ENCODE results near the gene P2RX4.
"Not testable (repeated sequence)": the region's sequence is repeated elsewhere in the genome, so short reads cannot be mapped to it uniquely, and the experiment has no call there.

Gene P2RX4

GRCh38 chr12:121189131-121189530 lies 20.8 kb upstream of the P2RX4 start:
- DNase-seq, result no peak

GRCh38 chr12:121189619-121190155 lies 20.2 kb upstream of the P2RX4 start:
- DNase-seq, result no peak

GRCh38 chr12:121190523-121191031 lies 19.4 kb upstream of the P2RX4 start:
- no peak for DNase-seq

GRCh38 chr12:121191151-121191550 lies 18.8 kb upstream of the P2RX4 start:
- DNase-seq, result no peak

- DNase-seq, result no peak
These were observed 13.0 kb upstream of the P2RX4 start for GRCh38 chr12:121196902-121197301.

GRCh38 chr12:121198949-121199348 lies 11.0 kb upstream of the P2RX4 start:
- no peak for DNase-seq

GRCh38 chr12:121201140-121201539 lies 8.8 kb upstream of the P2RX4 start:
- DNase-seq, result not testable (repeated sequence)

- DNase-seq, result no peak
These were observed 7.2 kb upstream of the P2RX4 start for GRCh38 chr12:121202407-121203355.

GRCh38 chr12:121203482-121203881 lies 6.4 kb upstream of the P2RX4 start:
- no peak for DNase-seq

GRCh38 chr12:121205491-121205890 lies 4.4 kb upstream of the P2RX4 start:
- no peak for DNase-seq

GRCh38 chr12:121208571-121208970 lies 1.4 kb upstream of the P2RX4 start:
- not testable (repeated sequence) for DNase-seq

GRCh38 chr12:121209221-121209620 lies 708 bp upstream of the P2RX4 start:
- no peak for DNase-seq

GRCh38 chr12:121212875-121213274 lies 2.9 kb downstream of the P2RX4 start:
- no peak for DNase-seq

- DNase-seq, result no peak
These were observed 4.3 kb downstream of the P2RX4 start for GRCh38 chr12:121214166-121214777.

GRCh38 chr12:121214855-121215745 lies 5.2 kb downstream of the P2RX4 start:
- DNase-seq, result no peak

GRCh38 chr12:121216102-121216501 lies 6.2 kb downstream of the P2RX4 start:
- no peak for DNase-seq

- no peak for DNase-seq
These were observed 7.1 kb downstream of the P2RX4 start for GRCh38 chr12:121217063-121217462.

- no peak for DNase-seq
These were observed 7.8 kb downstream of the P2RX4 start for GRCh38 chr12:121217761-121218160.

GRCh38 chr12:121218588-121219352 lies 8.8 kb downstream of the P2RX4 start:
- no peak for DNase-seq

GRCh38 chr12:121219353-121219986 lies 9.5 kb downstream of the P2RX4 start:
- no peak for DNase-seq

- no peak for DNase-seq
These were observed 12.9 kb downstream of the P2RX4 start for GRCh38 chr12:121222847-121223246.

Data from cortex of kidney (tissue), 1 donor.